Spleen (tissue), 11 donors: Measurements from ENCODE around the gene TSC22D4. TPM values are rescaled to one million over a fixed set of nuclear protein-coding genes. Genes with fewer than 3 reads are reported as not detected.
"Not testable (repeated sequence)": the region's sequence is repeated elsewhere in the genome, so short reads cannot be mapped to it uniquely, and the experiment has no call there.

Source experiments
- DNase-seq: peaks from one replicate; pipeline ENCODE4 v3.0.0-alpha.2; 2020
- H3K27ac ChIP-seq, 8 donors: fragments of 200-600 bp; sonication (generic) in 7 of 8; 1 replicate in 4 of 8; 2 replicates in 4 of 8; pipeline versions ENCODE4 v1.5.0 to v1.8.0; 2016 to 2021; ENCODE audit warnings: inconsistent platforms in 4 of 8, mild to moderate bottlenecking in 4 of 8, moderate library complexity in 1 of 8
- H3K27me3 ChIP-seq, 7 donors: fragments of 200-600 bp; sonication (generic) in 6 of 7; replicated peaks in 1 of 7; 1 replicate in 4 of 7; 2 replicates in 3 of 7; pipeline versions ENCODE4 v1.5.0 to v1.8.0; 2016 to 2021; ENCODE audit warnings: inconsistent platforms in 3 of 7, mild to moderate bottlenecking in 1 of 7
- H3K36me3 ChIP-seq, 6 donors: fragments of 200-600 bp; sonication (generic) in 5 of 6; 1 replicate in 4 of 6; 2 replicates in 2 of 6; pipeline versions ENCODE4 v1.5.0 to v1.8.0; 2016 to 2021; ENCODE audit warnings: inconsistent platforms in 2 of 6
- H3K4me1 ChIP-seq, 6 donors: fragments of 200-600 bp; sonication (generic) in 5 of 6; 1 replicate in 3 of 6; 2 replicates in 3 of 6; pipeline versions ENCODE4 v1.5.0 to v1.8.0; 2016 to 2021; ENCODE audit warnings: inconsistent platforms in 3 of 6
- H3K4me3 ChIP-seq, 8 donors: fragments of 200-600 bp; sonication (generic) in 7 of 8; 1 replicate in 4 of 8; 2 replicates in 4 of 8; pipeline versions ENCODE4 v1.5.0 to v1.8.0; 2016 to 2021; ENCODE audit warnings: inconsistent platforms in 4 of 8, mild to moderate bottlenecking in 4 of 8, moderate library complexity in 2 of 8
- H3K9me3 ChIP-seq, 8 donors: fragments of 200-600 bp; sonication (generic) in 7 of 8; 1 replicate in 4 of 8; 2 replicates in 4 of 8; pipeline versions ENCODE4 v1.5.0 to v1.8.0; 2016 to 2021; ENCODE audit warnings: inconsistent platforms in 4 of 8
- CTCF ChIP-seq, 11 experiments: fragments of 200-600 bp in 7 of 11; fragments of 450-650 bp in 4 of 11; sonication (generic) in 4 of 11; IDR thresholded peaks in 8 of 11; conservative IDR thresholded peaks in 3 of 11; 1 replicate in 7 of 11; 2 replicates in 4 of 11; pipeline versions ENCODE4 v1.4.0 to v1.8.0; 2016 to 2021; ENCODE audit warnings: antibody characterized with exemption in 11 of 11, inconsistent platforms in 4 of 11, mild to moderate bottlenecking in 1 of 11
- POLR2A ChIP-seq, 3 donors: fragments of 450-650 bp; IDR thresholded peaks; one replicate each; pipeline ENCODE4 v1.5.1; 2017; ENCODE audit warnings: antibody characterized with exemption in 3 of 3, mild to moderate bottlenecking in 1 of 3
- POLR2AphosphoS5 ChIP-seq, 3 donors: sonication (generic); formaldehyde crosslinking; IDR thresholded peaks; one replicate each; pipeline ENCODE4 v1.5.1; 2017; ENCODE audit warnings: antibody characterized with exemption in 3 of 3
- WGBS, 5 donors: extraction: QIAGEN DNeasy Blood & Tissue Kit in 3 of 5; methylation state at CpG; one replicate each; pipeline versions ENCODE4 v1.1.5 to v1.1.7; 2013 to 2018; 5-methylcytosine and 5-hydroxymethylcytosine counted together
- intact Hi-C: fragments of 100-400 bp; cut with DNase I; formaldehyde crosslinking; loops from one replicate; pipeline ENCODE4 v1.15.0; 2023; ENCODE audit warnings: low total_unique reads
- polyA plus RNA-seq, 3 donors: library from polyadenylated mRNA; stranded (reverse); fragments of 200-250 nt; gene quantifications; one replicate each; pipeline ENCODE4 v1.2.1, GENCODE V29; 2013
- total RNA-seq, 7 donors: library from RNA; depleted of rRNA in 3 of 7; stranded (reverse); fragments of >200 nt in 3 of 7; fragmentation: NEBNext Ultra II Directional in 4 of 7; extraction: Animal tissue kit (Norgen Biotek cat#: 25700) in 4 of 7; gene quantifications; one replicate each; pipeline versions ENCODE4 v1.1.0 to v1.2.1, GENCODE V29; 2016 to 2021
- donor health status: healthy with polysubstance abuse.
- donor health status: DM: no; HTN: no; CAD: no; lungs with moderate emphysema.
- donor health status: DM: no; HTN: no; CAD: no.
- donor health status: Bipolar disorder and iron deficiency.
- donor health status: healthy.
- donor health status: DM: no; HTN: no; CAD: no.
- donor health status: DM: yes; HTN: yes; CAD: no.

TSC22D4 gene
- total and polyA plus RNA-seq, 10 donors = 57.2 to 119 (median 94.8) TPM

- no peak for DNase-seq
- H3K27ac ChIP-seq = no peak overlapping the region
- no peak overlapping the region for H3K4me3 ChIP-seq
These were observed 30.2 kb upstream of the TSC22D4 start for GRCh38 chr7:100509231-100509630.

DNA sequence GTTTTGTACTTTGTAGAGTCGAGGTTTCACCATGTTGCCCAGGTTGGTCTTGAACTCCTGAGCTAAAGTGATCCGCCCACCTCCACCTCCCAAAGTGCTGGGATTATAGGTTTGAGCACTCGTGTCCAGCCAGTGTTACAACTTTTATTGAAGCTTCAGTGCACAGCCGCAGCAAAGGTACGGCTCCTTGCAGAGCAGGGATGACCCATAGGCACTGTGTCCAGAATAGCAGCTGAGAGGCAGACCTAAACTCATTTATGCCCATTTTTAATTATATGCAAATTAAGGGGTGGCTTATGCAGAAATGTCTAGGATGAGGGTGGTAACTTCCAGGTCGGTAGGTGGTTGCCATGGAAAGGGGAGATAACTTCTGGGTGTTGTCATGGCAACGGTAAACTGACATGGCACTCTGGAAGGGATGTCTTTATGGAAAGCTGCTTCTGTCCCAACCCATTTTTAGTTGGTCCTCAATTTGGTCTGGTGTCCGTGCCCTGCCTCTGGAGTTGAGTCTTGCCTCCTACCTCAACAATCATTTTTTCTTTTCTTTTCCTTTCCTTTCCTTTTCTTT lies 27.4 kb upstream of the TSC22D4 start:
- Histone ChIP-seq H3K4me3 (no peak overlapping the region), H3K9me3 (no peaks in the 10 kb centered on the region), H3K36me3 (no peaks in the 10 kb centered on the region), H3K27me3 (no peaks in the 10 kb centered on the region), H3K4me1 (no peaks in the 10 kb centered on the region), H3K27ac (no peak overlapping the region)
- TF ChIP-seq POLR2A (IDR thresholded peaks at IDR 0.05) (no peak), POLR2AphosphoS5 (IDR thresholded peaks at IDR 0.05) (no peak), CTCF (IDR thresholded peaks at IDR 0.05 in 8 of 11, conservative IDR thresholded peaks at IDR 0.05 in 3 of 11) (no peak)
- intact Hi-C loops = no loop called here
- 71 to 83% (median 77%) methylated on average over 8 of the region's 8 CpGs for WGBS, 5 donors
- DNase-seq = no peak

More at GRCh38 chr7:100509231-100509630, 30.2 kb upstream of the TSC22D4 start:
- Histone ChIP-seq H3K9me3 (no peaks in the 10 kb centered on the region), H3K27me3 (no peaks in the 10 kb centered on the region), H3K4me1 (no peaks in the 10 kb centered on the region), H3K36me3 (no peaks in the 10 kb centered on the region)
- intact Hi-C loops = no loop called here
- WGBS, 5 donors = 78 to 90% (median 89%) methylated on average over 13 to 15 of the region's 15 CpGs
- no peak for TF ChIP-seq POLR2A (IDR thresholded peaks at IDR 0.05)
- peak in 1 of 3 donors; percentile 29 for TF ChIP-seq POLR2AphosphoS5 (IDR thresholded peaks at IDR 0.05)
- no peak for TF ChIP-seq CTCF (IDR thresholded peaks at IDR 0.05 in 8 of 11, conservative IDR thresholded peaks at IDR 0.05 in 3 of 11)

DNA sequence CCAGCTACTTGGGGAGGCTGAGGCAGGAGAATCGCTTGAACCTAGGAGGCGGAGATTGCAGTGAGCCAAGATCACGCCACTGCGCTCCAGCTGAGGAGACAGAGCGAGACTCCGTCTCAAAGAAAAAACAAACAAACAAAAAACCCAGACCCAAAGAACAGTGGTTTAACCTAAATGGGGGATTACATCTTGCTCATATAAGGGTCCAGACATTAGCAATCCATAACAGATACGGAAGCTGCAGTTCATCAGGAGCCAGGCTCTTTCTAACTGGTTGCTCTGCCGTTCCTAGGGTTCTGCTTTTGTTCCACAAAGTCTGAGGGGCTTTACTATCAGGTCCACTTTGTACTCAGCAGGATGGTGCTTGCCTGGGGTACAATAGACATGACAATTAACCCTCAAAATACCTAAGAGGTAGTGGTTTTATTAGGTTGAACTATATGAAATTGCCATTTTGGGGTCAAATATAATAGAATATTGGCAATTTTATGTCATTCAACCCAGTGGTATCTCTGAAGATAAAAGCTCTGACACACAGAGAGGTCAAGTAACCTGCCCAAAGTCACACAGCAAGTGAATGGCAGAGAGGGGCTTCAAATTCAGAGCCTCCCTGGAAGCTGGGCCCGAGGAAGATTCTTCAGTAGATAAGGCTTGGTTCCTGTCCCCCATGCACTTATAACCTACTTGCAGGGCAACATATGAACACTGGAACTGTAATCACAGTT lies 26.0 kb upstream of the TSC22D4 start:
- 91 to 98% (median 94%) methylated on average over 9 of the region's 9 CpGs for WGBS, 5 donors
- H3K9me3 ChIP-seq = no peaks in the 10 kb centered on the region

DNA sequence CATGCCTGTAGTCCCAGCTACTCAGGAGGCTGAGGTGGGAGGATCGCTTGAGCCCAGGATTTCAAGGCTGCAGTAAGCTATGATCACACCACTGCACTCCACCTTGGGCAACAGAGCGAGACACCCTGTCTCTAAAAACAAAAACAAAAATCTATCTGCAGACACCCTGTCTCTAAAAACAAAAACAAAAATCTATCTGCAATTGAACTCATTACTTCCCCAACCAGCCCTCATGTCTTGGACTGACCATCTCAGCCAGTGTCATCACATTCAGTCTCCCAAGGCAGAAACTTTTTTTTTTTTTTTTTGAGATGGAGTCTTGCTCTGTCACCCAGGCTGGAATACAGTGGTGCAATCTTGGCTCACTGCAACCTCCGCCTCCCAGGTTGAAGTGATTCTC lies 25.0 kb upstream of the TSC22D4 start:
- H3K36me3 ChIP-seq, DNase-seq: not testable (repeated sequence)

More for the DNA sequence above, 26.0 kb upstream of the TSC22D4 start:
- Histone ChIP-seq H3K4me1 (no peaks in the 10 kb centered on the region), H3K27ac (no peak overlapping the region), H3K27me3 (no peaks in the 10 kb centered on the region), H3K4me3 (no peak overlapping the region), H3K36me3 (no peaks in the 10 kb centered on the region)
- intact Hi-C loops = no loop called here
- TF ChIP-seq POLR2AphosphoS5 (IDR thresholded peaks at IDR 0.05) = no peak
- no peak for TF ChIP-seq CTCF (IDR thresholded peaks at IDR 0.05 in 8 of 11, conservative IDR thresholded peaks at IDR 0.05 in 3 of 11)
- TF ChIP-seq POLR2A (IDR thresholded peaks at IDR 0.05) = no peak
- DNase-seq = no peak

DNA sequence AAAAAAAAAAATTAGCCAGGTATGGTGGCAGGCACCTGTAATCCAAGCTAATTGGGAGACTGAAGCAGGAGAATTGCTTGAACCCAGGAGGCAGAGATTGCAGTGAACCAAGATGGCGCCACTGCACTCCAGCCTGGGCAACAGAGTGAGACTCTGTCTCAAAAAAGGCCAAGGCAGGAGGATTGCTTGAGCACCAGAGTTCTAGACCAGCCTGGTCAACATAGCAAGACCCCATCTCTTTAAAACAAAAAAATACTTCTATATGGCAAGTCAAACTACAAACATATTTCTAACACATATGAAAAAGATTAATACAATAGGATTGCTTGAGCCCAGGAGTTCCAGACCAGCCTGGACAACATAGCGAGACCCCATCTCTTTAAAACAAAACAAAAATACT lies 21.7 kb upstream of the TSC22D4 start:
- H3K9me3 ChIP-seq, H3K27me3 ChIP-seq, H3K4me1 ChIP-seq, H3K4me3 ChIP-seq, DNase-seq, H3K27ac ChIP-seq, intact Hi-C loops, H3K36me3 ChIP-seq: not testable (repeated sequence)
- WGBS, 5 donors = 90 to 96% (median 93%) methylated on average over 2 of the region's 2 CpGs

More for the DNA sequence above, 25.0 kb upstream of the TSC22D4 start:
- intact Hi-C loops, H3K27ac ChIP-seq, H3K27me3 ChIP-seq, H3K4me1 ChIP-seq, H3K9me3 ChIP-seq, H3K4me3 ChIP-seq: not testable (repeated sequence)
- 85 to 99% (median 95%) methylated on average over 3 of the region's 3 CpGs for WGBS, 5 donors
